HepG2 (cell line): ENCODE data around the gene GPN2. TPM values are rescaled to one million over a fixed set of nuclear protein-coding genes. Genes with fewer than 3 reads are reported as not detected.
A peak's percentile ranks its signal among the peaks of the same experiment; 100 is the strongest.

Experiments
- CEBPZ ChIP-seq: IDR thresholded peaks from 2 replicates; pipeline ENCODE4 v1.6.1; 2012; ENCODE audit warnings: low read length, improper control_type of control experiment
- FOXP1 ChIP-seq, 2 experiments: fragments of 450-650 bp in 1 of 2; IDR thresholded peaks; 2 replicates each; pipeline ENCODE4 v1.6.1; 2017 to 2018; ENCODE audit warnings: antibody characterized with exemption in 1 of 2
- GLMP ChIP-seq: sonication (generic); formaldehyde crosslinking; IDR thresholded peaks from 2 replicates; pipeline ENCODE4 v1.9.0; 2021; ENCODE audit warnings: missing genetic modification reagents, mild to moderate bottlenecking, borderline replicate concordance
- KDM5A ChIP-seq: fragments of 200-600 bp; sonication (generic); IDR thresholded peaks from 2 replicates; pipeline ENCODE4 v1.7.0; 2018; ENCODE audit warnings: antibody characterized with exemption, mild to moderate bottlenecking, low read length, borderline replicate concordance
- MAX ChIP-seq: IDR thresholded peaks from 2 replicates; pipeline ENCODE4 v1.6.1; 2012; ENCODE audit warnings: inconsistent platforms
- MIER2 ChIP-seq: IDR thresholded peaks from 2 replicates; pipeline ENCODE4 v1.6.1; 2016; ENCODE audit warnings: missing biosample characterization, missing genetic modification reagents
- NFE2L1 ChIP-seq: sonication (generic); formaldehyde crosslinking; IDR thresholded peaks from 2 replicates; pipeline ENCODE4 v1.4.0; 2020; ENCODE audit warnings: missing genetic modification reagents, mild to moderate bottlenecking, borderline replicate concordance
- NFIC ChIP-seq: IDR thresholded peaks from 2 replicates; pipeline ENCODE4 v1.6.1; 2012; ENCODE audit warnings: mild to moderate bottlenecking, low read length, inconsistent platforms
- SIN3A ChIP-seq: IDR thresholded peaks from 2 replicates; pipeline ENCODE4 v1.6.1; 2011; ENCODE audit warnings: low read depth, mild to moderate bottlenecking, control low read depth, low read length, borderline replicate concordance
- ZBTB21 ChIP-seq: sonication (generic); formaldehyde crosslinking; IDR thresholded peaks from 2 replicates; pipeline ENCODE4 v1.4.0; 2020; ENCODE audit warnings: missing genetic modification reagents
- ZNF138 ChIP-seq: sonication (generic); formaldehyde crosslinking; IDR thresholded peaks from 2 replicates; pipeline ENCODE4 v1.5.0; 2020; ENCODE audit warnings: mild to moderate bottlenecking, low read depth, missing genetic modification reagents
- ZNF142 ChIP-seq: sonication (generic); formaldehyde crosslinking; IDR thresholded peaks from 2 replicates; pipeline ENCODE4 v1.4.0; 2020; ENCODE audit warnings: missing genetic modification reagents
- ZNF232 ChIP-seq: sonication (generic); formaldehyde crosslinking; IDR thresholded peaks from 2 replicates; pipeline ENCODE4 v1.4.0; 2020; ENCODE audit warnings: missing genetic modification reagents, borderline replicate concordance
- ZNF34 ChIP-seq: sonication (generic); formaldehyde crosslinking; IDR thresholded peaks from 2 replicates; pipeline ENCODE4 v1.4.0; 2020; ENCODE audit warnings: mild to moderate bottlenecking, missing genetic modification reagents, borderline replicate concordance
- ZNF530 ChIP-seq: sonication (generic); formaldehyde crosslinking; IDR thresholded peaks from 2 replicates; pipeline ENCODE4 v1.5.0; 2020; ENCODE audit warnings: low read depth, mild to moderate bottlenecking, missing genetic modification reagents
- ZNF839 ChIP-seq: sonication (generic); formaldehyde crosslinking; IDR thresholded peaks from 2 replicates; pipeline ENCODE4 v1.4.0; 2020; ENCODE audit warnings: missing genetic modification reagents, mild to moderate bottlenecking, borderline replicate concordance
- ZUFSP ChIP-seq: sonication (generic); formaldehyde crosslinking; IDR thresholded peaks from 2 replicates; pipeline ENCODE4 v1.9.0; 2021; ENCODE audit warnings: missing genetic modification reagents, mild to moderate bottlenecking, borderline replicate concordance
- polyA plus RNA-seq, 8 experiments: library from polyadenylated mRNA; depleted of rRNA in 3 of 8; stranded (reverse) in 7 of 8; unstranded in 1 of 8; fragments of >200 nt; fragmentation: Illumina TruSeq in 4 of 8; extraction: Trizol in 4 of 8; gene quantifications; 2 replicates each; pipeline versions ENCODE4 v1.2.1 to v1.2.3, GENCODE V29; 2011 to 2016; ENCODE audit warnings: low read depth in 4 of 8, missing spikeins in 1 of 8, mixed read lengths in 1 of 8; ENCODE audit not compliant: insufficient read depth in 1 of 8
- total RNA-seq, 5 experiments: library from RNA; depleted of rRNA; stranded (reverse); fragments of >200 nt; fragmentation: Illumina TruSeq; extraction: Trizol; gene quantifications; 2 replicates each; pipeline ENCODE4 v1.2.3, GENCODE V29; 2016; ENCODE audit warnings: low read depth in 1 of 5

Gene GPN2
- total and polyA plus RNA-seq, 2 of the 13 experiments (the other 11 are each of a cell fraction or from before 2014, with no cell fraction given): 19.3 to 38.9 TPM

GRCh38 chr1:26913389-26913753 lies 23.3 kb upstream of the GPN2 start (continued):
- TF ChIP-seq CEBPZ: no peak
- no peak for TF ChIP-seq ZNF232
- TF ChIP-seq ZNF34: no peak
- no peak for TF ChIP-seq NFE2L1 (CRISPR knock-in tag)
- TF ChIP-seq GLMP (CRISPR knock-in tag): 0 out of 2 replicates have a peak, but pooled peaks have one; percentile 88
- no peak for TF ChIP-seq KDM5A
- TF ChIP-seq ZUFSP (CRISPR knock-in tag): no peak
- no peak for TF ChIP-seq MIER2 (CRISPR knock-in tag)
- TF ChIP-seq ZNF530 (CRISPR knock-in tag): no peak
- TF ChIP-seq ZNF138 (CRISPR knock-in tag): no peak
- TF ChIP-seq ZBTB21 (CRISPR knock-in tag): no peak
- no peak for TF ChIP-seq ZNF142
- TF ChIP-seq MAX: no peak
- TF ChIP-seq NFIC: no peak
- TF ChIP-seq SIN3A: no peak
- TF ChIP-seq ZNF839: no peak
- TF ChIP-seq FOXP1 (IDR thresholded peaks at IDR 0.05): no peak
- no peak for TF ChIP-seq FOXP1 (CRISPR knock-in tag; IDR thresholded peaks at IDR 0.05)
